GM12801 (cell line): ENCODE data around the gene BNC1.

Experiments used
- CTCF ChIP-seq: IDR thresholded peaks from one replicate; pipeline ENCODE4 v1.5.1; 2011; ENCODE audit warnings: control low read depth; ENCODE audit not compliant: insufficient read length; ENCODE audit errors: extremely low read depth

BNC1 gene

GRCh38 chr15:83285979-83286553 lies 1.6 kb upstream of the BNC1 start:
- TF ChIP-seq CTCF, result no peak

- no peak for TF ChIP-seq CTCF
Measured at GRCh38 chr15:83285284-83285978, 967 bp upstream of the BNC1 start.

GRCh38 chr15:83283813-83284558 lies 478 bp downstream of the BNC1 start:
- TF ChIP-seq CTCF, result no peak

GRCh38 chr15:83283138-83283812 lies 1.2 kb downstream of the BNC1 start:
- no peak for TF ChIP-seq CTCF

- TF ChIP-seq CTCF, result no peak
Measured at GRCh38 chr15:83282776-83283137, 1.7 kb downstream of the BNC1 start.

- no peak for TF ChIP-seq CTCF
Measured at GRCh38 chr15:83282141-83282540, 2.3 kb downstream of the BNC1 start.

- TF ChIP-seq CTCF, result no peak
Measured at GRCh38 chr15:83278191-83278590, 6.3 kb downstream of the BNC1 start.
